Measurements from ENCODE around the gene CLP1.
"Not testable (repeated sequence)": the region's sequence is repeated elsewhere in the genome, so short reads cannot be mapped to it uniquely, and the experiment has no call there.

Gene CLP1

GRCh38 chr11:57667117-57667735, 9.7 kb downstream of the CLP1 start:
- peak; percentile 84 for DNase-seq (ENCODE audit: low read depth)

GRCh38 chr11:57667736-57668433, 10.3 kb downstream of the CLP1 start, which contains the start of gene ZDHHC5:
Gene ZDHHC5, plus strand, starts transcription at chr11:57668114. Its CDS starts 4,977 bp downstream, at chr11:57673091.
- peak; percentile 99 for DNase-seq (ENCODE audit: low read depth)

- no peak for DNase-seq (ENCODE audit: low read depth)
These were observed 10.8 kb downstream of the CLP1 start for GRCh38 chr11:57668434-57668782.

- no peak for DNase-seq (ENCODE audit: low read depth)
These were observed 16.7 kb downstream of the CLP1 start for GRCh38 chr11:57674251-57674650.

DNA sequence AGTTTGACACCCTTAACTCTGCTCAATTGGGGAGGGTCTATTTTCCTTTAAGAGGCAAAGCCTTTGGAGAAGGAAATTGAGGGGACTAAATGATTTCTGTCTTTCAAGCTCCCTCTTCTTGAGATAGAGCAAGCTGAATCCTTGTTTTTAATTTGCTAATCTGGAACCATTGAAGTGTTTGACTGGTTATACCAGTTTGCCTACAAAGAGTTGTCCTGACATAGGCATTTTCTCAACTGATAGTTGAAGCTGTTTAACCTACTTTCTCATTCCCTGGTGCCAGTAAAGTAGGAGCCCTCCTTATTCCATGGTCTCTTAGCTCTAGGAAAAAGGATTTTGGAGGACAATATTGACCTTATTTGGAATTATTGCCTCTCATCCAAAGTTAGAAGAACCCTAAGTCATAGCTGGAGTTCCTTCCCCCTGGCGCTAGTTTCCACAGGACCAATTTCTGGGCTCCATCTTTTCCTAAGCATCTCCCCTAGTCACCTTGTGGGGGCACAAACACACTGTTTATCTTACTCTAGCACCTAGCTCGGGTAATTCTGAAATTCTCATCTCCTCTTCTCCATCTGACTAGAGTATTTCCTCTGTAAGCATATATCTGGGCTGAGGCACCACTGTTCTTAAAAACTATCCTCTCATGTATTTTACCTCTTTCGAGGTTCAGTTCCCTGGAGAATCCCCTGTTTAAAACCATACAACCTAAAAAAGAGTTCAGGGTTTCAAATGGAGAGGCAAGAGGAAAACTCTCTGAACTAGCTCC, 17.8 kb downstream of the CLP1 start:
- no peak for DNase-seq (ENCODE audit: low read depth)

GRCh38 chr11:57679396-57679795, 21.8 kb downstream of the CLP1 start:
- no peak for DNase-seq (ENCODE audit: low read depth)

GRCh38 chr11:57680552-57680874, 23.0 kb downstream of the CLP1 start:
- DNase-seq (ENCODE audit: low read depth) = no peak

GRCh38 chr11:57681168-57681567, 23.6 kb downstream of the CLP1 start:
- no peak for DNase-seq (ENCODE audit: low read depth)

GRCh38 chr11:57690474-57690873, 32.9 kb downstream of the CLP1 start:
- DNase-seq (ENCODE audit: low read depth) = not testable (repeated sequence)

- DNase-seq (ENCODE audit: low read depth) = no peak
These were observed 41.3 kb downstream of the CLP1 start for GRCh38 chr11:57698843-57699365.

DNA sequence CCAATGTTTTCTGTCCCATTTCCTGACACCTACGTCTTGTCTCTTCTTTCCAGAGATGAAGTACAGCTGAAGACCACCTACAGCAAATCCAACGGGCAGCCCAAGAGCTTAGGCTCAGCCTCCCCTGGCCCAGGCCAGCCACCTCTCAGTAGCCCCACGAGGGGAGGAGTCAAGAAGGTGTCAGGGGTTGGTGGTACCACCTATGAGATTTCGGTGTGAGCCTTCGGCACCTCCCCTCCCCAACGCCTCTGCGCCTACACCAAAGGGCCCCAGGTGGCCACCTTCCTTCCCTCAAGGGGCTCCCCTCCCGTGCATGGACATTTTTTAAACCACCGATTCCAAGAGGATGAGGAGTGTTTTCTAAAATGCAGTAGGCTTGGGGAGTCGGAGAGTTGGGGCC, 42.3 kb downstream of the CLP1 start:
- no peak for DNase-seq (ENCODE audit: low read depth)

- no peak for DNase-seq (ENCODE audit: low read depth)
These were observed 42.9 kb downstream of the CLP1 start for GRCh38 chr11:57700425-57700824.

- no peak for DNase-seq (ENCODE audit: low read depth)
These were observed 45.8 kb downstream of the CLP1 start for GRCh38 chr11:57703341-57703740.

GRCh38 chr11:57704932-57705331, 47.4 kb downstream of the CLP1 start:
- no peak for DNase-seq (ENCODE audit: low read depth)

DNA sequence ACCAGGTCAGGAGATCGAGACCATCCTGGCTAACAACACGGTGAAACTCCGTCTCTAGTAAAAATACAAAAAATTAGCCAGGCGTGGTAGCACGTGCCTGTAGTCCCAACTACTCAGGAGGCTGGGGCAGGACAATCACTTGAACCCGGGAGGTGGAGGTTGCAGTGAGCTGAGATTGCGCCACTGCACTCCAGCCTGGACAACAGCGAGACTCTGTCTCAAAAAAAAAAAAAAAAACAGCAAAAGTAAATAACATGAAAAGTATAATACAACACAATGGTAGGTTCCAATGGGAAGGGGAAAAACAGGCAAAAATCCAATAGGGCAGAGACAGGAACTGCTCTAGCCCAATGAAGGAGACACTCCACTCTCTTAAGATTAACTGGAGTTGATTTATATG, 47.9 kb downstream of the CLP1 start:
- not testable (repeated sequence) for DNase-seq (ENCODE audit: low read depth)

DNA sequence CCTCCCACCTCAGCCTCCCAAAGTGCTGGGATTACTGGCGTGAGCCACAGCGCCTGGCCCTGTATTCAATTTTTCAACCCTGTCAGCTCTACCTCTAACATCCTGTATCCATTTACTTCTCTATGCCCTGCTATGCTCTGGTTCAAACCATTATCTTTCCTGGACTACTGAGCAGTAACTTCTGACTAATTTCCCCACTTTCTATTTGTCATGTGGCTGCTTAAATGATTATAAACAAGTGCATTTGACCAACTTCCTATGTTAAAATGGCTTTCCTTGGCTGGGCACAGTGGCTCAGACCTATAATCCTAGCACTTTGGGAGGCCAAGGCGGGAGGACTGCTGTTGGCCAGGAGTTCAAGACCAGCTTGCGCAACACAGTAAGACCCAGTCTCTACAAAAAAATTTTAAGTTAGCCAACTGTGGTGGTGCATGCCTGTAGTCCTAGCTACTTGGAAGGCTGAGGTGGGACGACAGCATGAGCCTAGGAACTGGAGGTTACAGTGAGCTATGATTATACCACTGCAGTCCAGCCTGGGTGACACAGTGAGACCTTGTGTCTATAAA, 52.3 kb downstream of the CLP1 start:
- no peak for DNase-seq (ENCODE audit: low read depth)
